Activated naive CD4-positive, alpha-beta T cell treated with anti-CD3 and anti-CD28 coated beads, Interleukin-2, amount 50 U/mL, for 72 hours (primary cell): ENCODE measurements around the gene MYOZ2. TPM values are rescaled to one million over a fixed set of nuclear protein-coding genes. Genes with fewer than 3 reads are reported as not detected.
"Not testable (repeated sequence)": the region's sequence is repeated elsewhere in the genome, so short reads cannot be mapped to it uniquely, and the experiment has no call there.

ENCODE experiments used
- ATAC-seq, 2 donors: fragments of 150-1000 bp; cut with Tn5 transposase; 2 replicates each; pipeline ENCODE4 v1.10.0; 2021; ENCODE audit warnings: mild to moderate bottlenecking in 2 of 2, moderate library complexity in 2 of 2
- DNase-seq, 2 donors: peaks; one replicate each; pipeline ENCODE4 v3.0.0; 2021 to 2022; ENCODE audit warnings: low spot score in 2 of 2
- H3K27ac Mint-ChIP-seq, 2 donors: one replicate each; pipeline ENCODE4 v1.8.0; 2022; ENCODE audit warnings: mild to moderate bottlenecking in 2 of 2, mixed read lengths in 2 of 2
- H3K36me3 Mint-ChIP-seq, 2 donors: one replicate each; pipeline ENCODE4 v1.8.0; 2022; ENCODE audit warnings: mixed read lengths in 2 of 2
- H3K9me3 Mint-ChIP-seq, 2 donors: one replicate each; pipeline ENCODE4 v1.8.0; 2022; ENCODE audit warnings: mixed read lengths in 2 of 2
- total RNA-seq, 2 donors: library from RNA; stranded (reverse); gene quantifications; one replicate each; pipeline ENCODE4 v1.2.3, GENCODE V29; 2022

Gene MYOZ2
- total RNA-seq, 2 donors from 2014 or later = not detected

DNA sequence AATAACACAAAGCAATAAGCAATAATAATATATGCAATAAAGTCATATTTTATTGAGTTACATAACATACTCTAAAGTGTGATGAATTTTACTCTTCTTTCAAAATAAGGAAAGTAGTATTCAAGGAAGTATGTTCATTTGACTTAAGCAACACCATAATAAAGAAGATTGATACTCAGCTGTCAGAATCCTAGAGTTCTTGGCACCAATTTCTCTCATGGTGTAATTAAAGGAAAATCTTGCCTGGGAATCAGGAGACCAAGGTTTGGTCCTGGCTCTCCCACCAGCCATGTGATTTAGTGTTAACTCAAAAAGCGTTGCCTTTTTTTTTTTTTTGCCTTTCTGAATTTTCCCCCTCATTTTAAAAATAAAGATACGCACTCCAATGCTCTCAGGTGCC is 17.1 kb downstream of the MYOZ2 start:
- H3K27ac Mint-ChIP-seq = no peak overlapping the region
- H3K36me3 Mint-ChIP-seq = no peaks in the 10 kb centered on the region
- no peak for DNase-seq
- ATAC-seq = no peak
- H3K9me3 Mint-ChIP-seq = no peaks in the 10 kb centered on the region

DNA sequence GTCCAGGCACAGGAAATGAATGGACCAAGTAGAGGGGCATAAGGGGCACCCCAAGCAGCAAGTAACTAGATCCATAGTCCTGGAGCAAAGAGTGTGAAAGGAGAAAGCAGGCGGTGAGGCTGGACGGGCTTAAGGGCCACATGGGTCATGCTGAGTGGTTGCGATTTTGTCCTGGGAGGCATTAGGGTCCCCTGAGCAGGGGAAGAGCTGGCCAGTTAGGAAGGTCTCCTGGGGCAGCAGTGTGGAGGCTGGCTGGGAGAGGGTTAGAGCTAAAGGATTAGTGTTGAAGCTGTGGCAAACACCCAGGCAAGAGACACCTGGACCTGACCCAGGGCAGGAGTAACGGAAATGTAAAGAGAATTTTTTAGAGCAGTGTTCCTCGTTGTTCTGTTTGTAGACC is 26.5 kb downstream of the MYOZ2 start:
- no peak for ATAC-seq
- Mint-ChIP-seq H3K9me3 (peaks cover 0 to 5% of the 10 kb centered on the region in 2 donors), H3K27ac (no peak overlapping the region), H3K36me3 (no peaks in the 10 kb centered on the region)
- DNase-seq = no peak

DNA sequence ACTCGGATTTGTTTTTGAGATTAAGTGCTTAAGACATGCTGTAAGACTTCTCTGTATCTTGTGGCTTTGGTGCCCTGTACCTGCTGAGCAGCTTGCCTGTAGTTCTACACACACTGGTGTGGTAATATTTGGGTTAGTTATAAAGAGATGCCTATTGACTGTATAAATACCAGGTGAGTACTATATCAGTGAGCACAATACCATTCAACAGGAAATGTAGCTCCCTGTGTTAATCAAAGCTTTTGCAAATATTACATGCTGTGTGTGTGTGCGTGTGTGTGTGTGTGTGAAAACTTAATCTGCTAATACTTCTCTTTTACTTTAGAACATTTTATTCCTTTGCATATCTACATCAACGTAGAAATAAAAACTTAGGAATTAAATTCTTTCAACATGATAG is 30.1 kb downstream of the MYOZ2 start:
- H3K9me3 Mint-ChIP-seq = peaks cover 0 to 5% of the 10 kb centered on the region in 2 donors
- no peak overlapping the region for H3K27ac Mint-ChIP-seq
- ATAC-seq (no peak), DNase-seq (no peak)
- H3K36me3 Mint-ChIP-seq = no peaks in the 10 kb centered on the region

DNA sequence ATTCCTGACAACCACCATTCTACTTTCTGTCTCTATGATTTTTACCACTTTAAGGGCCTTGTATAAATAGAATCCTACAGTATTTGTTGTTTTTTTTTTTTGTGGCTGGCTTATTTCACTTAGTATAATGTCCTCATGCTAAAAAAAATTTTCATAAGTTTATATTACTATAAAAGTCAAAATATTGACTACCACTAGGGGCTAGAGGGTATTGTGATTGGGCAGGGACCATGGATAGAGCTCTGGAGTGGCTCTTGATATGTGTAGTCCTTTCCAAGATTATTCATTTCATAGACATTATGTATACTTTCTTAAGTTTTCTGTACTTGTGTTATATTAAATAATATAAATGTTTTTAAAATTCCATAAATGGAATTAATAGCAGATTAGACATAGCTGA is 34.6 kb downstream of the MYOZ2 start:
- ATAC-seq (no peak), DNase-seq (no peak)
- H3K27ac Mint-ChIP-seq = no peak overlapping the region
- H3K36me3 Mint-ChIP-seq = no peaks in the 10 kb centered on the region
- H3K9me3 Mint-ChIP-seq = peaks cover 0 to 5% of the 10 kb centered on the region in 2 donors

DNA sequence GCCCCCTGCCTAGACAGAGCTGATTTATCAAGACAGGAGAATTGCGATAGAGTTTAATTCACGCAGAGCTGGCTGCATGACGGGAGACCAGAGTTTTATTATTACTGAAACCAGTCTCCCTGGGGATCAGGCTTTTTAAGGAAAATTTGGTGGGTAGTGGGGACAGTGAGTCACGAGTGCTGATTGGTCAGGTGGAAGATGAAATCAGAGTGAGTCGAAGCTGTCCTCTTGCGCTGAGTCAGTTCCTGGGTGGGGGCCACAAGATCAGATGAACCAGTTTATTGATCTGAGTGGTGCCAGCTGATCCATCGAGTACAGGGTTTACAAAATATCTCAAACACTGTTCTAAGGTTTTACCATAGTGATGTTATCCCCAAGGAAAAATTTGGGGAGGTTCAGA is 36.6 kb downstream of the MYOZ2 start:
- no peaks in the 10 kb centered on the region for H3K36me3 Mint-ChIP-seq
- no peaks in the 10 kb centered on the region for H3K9me3 Mint-ChIP-seq
- ATAC-seq (peak in 1 of 2 donors; percentile 32), DNase-seq (no peak)
- H3K27ac Mint-ChIP-seq = no peak overlapping the region

DNA sequence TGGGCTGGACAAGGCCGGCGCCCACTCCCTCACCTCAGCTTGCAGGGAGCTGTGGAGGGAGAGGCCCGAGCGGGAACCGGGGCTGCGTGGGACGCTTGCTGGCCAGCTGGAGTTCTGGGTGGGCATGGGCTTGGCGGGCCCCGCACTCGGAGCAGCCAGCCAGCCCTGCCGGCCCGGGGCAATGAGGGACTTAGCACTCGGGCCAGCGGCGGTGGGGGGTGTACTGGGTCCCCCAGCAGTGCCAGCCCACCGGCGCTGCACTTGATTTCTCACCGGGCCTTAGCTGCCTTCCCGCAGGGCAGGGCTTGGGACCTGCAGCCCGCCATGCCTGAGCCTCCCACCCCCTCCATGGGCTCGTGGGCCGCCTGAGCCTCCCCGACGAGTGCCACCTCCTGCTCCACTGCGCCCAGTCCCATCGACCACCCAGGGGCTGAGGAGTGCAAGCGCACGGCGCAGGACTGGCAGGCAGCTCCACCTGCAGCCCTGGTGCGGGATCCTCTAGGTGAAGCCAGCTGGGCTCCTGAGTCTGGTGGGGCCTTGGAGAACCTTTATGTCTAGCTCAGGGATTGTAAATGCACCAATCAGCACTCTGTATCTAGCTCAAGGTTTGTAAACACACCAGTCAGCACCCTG is 38.2 kb downstream of the MYOZ2 start:
- not testable (repeated sequence) for DNase-seq, ATAC-seq, H3K9me3 Mint-ChIP-seq

DNA sequence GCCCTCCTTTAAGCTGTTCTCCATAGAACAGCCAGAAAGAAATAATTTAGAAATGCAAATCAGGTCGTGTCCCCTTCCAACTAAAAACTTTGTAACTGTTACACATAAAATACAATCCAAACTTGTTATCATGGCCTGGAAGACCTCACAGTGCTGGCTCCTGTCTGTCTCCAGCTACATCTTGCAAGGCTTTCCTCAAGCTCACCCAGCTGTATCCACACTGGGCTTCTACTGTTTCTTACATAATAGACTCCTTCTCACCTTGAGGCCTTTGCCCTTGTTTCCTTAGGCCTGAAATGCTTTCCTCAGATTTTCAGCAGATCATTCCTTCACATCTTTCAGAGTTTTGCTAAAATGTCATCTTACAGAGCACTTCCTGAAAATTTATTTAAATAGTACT is 43.4 kb downstream of the MYOZ2 start:
- DNase-seq (no peak), ATAC-seq (no peak)
- Mint-ChIP-seq H3K36me3 (no peaks in the 10 kb centered on the region), H3K27ac (no peak overlapping the region), H3K9me3 (no peaks in the 10 kb centered on the region)

More for the DNA sequence above, 38.2 kb downstream of the MYOZ2 start:
- not testable (repeated sequence) for H3K27ac Mint-ChIP-seq, H3K36me3 Mint-ChIP-seq

DNA sequence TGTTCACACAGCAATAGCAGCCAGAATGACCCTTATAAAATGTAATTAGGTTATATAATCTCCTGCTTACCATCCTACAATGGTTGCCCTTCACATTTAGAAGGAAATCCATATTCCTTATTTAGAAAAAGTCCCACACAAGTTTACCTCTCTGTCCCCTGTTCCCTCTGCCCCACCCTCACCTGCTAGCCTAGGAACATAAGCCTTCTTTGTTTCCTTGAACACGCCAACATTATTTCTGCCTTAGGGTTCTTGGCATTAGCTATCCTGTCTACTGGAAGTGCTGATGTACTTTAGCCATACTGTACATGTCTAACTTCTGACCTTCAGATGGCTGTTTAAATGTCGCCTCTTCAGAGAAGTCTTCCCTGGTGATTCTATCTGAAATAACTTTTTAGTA is 48.5 kb downstream of the MYOZ2 start:
- no peak for ATAC-seq

DNA sequence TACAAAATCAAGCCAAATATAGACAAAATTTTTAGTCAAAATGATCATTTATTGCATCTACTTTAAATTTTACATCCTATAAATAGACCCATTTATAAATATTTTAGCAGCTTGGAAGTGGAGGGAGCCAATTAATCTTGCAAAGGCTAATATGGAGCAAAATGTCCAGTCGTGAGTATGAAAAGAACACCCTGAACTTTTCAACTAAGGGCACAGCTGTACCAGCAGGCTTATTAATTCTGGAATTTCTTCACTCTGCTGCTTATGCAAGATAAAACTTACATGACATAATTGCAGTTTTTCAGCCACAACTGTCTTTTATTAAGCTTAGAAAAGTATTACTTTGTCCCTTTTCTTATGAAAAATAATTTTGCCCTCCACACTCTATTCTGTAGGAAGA is 54.0 kb downstream of the MYOZ2 start:
- no peaks in the 10 kb centered on the region for H3K36me3 Mint-ChIP-seq
- ATAC-seq = no peak
- no peak for DNase-seq
- no peak overlapping the region for H3K27ac Mint-ChIP-seq
- no peaks in the 10 kb centered on the region for H3K9me3 Mint-ChIP-seq

More for the DNA sequence above, 48.5 kb downstream of the MYOZ2 start:
- DNase-seq = no peak
- no peak overlapping the region for H3K27ac Mint-ChIP-seq
- H3K9me3 Mint-ChIP-seq = no peaks in the 10 kb centered on the region
- H3K36me3 Mint-ChIP-seq = no peaks in the 10 kb centered on the region

DNA sequence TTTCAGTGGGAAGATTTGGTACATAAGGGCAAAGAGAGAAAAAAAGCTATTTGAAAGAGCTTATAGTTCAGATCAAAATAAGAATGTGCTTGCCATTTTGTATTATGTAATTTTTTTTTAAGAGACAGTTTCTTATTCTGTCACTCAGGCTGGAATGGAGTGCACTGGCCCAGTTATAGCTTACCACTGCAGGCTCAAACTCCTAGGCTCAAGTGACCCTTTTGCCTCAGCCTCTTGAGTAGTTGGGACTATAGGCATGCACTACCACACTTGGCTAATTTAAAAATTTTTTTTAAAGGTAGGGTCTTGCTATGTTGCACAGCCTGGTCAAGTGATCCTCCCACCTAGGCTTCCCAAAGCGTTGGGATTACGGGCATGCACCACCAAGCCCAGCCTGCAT is 54.7 kb downstream of the MYOZ2 start:
- no peak for ATAC-seq
- H3K9me3 Mint-ChIP-seq = no peaks in the 10 kb centered on the region
- no peak for DNase-seq
- H3K36me3 Mint-ChIP-seq = no peaks in the 10 kb centered on the region
- no peak overlapping the region for H3K27ac Mint-ChIP-seq

DNA sequence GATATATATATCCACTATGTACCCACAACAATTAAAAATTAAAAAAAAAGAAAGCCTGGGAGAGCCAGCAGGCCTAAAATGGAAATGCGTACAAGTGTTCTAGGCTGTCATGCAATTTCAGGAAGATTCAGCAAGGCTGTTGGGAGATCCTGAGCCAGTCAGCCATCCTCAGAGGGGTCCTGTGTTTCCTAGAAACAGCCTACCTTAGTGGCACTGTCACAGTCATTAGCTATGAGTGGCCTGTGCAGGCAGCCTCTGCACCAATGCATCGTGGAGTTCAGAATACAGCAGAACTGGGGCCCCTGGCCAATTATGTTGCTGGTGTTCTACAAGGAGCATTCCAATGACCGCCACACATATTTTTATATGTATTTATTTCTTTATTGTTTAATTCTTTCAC is 55.9 kb downstream of the MYOZ2 start:
- no peaks in the 10 kb centered on the region for H3K36me3 Mint-ChIP-seq
- no peak for ATAC-seq
- no peak overlapping the region for H3K27ac Mint-ChIP-seq
- DNase-seq = no peak
- H3K9me3 Mint-ChIP-seq = no peaks in the 10 kb centered on the region

DNA sequence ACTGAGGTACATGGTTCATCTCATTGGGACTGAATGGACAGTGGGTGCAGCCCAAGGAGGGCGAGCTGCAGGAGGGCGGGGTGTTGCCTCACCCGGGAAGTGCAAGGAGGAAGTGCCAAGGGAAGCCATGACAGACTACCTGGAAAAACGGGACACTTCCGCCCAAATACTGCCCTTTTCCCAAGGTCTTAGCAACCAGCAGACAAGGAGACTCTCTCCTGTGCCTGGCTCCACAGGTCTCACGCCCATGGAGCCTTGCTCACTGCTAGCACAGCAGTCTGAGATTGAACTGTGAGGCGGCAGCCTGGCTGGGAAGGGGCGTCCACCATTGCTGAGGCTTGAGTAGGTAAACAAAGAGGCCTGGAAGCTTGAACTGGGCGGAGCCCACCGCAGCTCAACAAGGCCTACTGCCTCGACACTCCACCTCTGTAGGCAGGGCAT is 62.2 kb downstream of the MYOZ2 start:
- Mint-ChIP-seq H3K36me3 (peaks cover 7 to 19% of the 10 kb centered on the region in 2 donors), H3K27ac (no peak overlapping the region), H3K9me3 (peaks cover 0 to 18% of the 10 kb centered on the region in 2 donors)
- ATAC-seq (no peak), DNase-seq (no peak)

DNA sequence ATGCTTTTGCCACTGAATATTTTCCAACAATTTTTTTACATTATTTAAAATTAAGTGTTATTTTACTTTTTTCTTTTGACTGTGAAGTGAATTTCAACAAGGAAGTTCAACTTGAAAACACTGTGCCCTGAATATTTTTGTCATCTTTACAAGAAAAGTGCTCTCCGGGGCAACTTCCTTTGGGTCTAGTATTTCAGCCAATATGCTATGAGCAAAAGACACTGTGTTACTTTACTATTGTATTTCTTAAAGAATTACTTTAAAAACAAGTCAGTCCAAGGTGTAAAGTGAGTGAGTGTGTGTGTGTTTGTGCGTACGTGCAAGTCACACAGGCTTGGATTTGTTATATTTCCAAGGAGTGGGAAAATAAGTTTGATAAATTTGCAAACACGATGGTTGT is 69.3 kb downstream of the MYOZ2 start:
- Mint-ChIP-seq H3K36me3 (peaks cover 0 to 9% of the 10 kb centered on the region in 2 donors), H3K9me3 (peaks cover 0 to 11% of the 10 kb centered on the region in 2 donors), H3K27ac (no peak overlapping the region)
- ATAC-seq = no peak
- no peak for DNase-seq

DNA sequence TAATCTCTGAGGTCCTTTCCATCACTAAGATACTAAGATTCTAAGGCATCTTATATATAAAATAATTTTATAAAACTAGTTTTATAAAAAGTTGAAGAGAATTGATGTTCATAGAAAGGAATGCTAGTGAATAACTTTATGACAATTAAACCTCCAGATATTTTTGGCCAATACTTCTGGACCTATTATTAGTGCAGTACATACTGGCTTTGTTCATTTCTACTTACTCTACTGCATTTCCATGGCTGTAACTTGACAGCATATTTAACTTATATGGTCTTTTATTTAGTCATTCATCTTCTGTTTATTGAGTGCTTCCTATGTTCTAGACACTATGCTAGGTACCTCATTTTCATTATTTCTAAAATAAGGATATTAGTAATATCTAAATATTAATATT is 70.1 kb downstream of the MYOZ2 start:
- Mint-ChIP-seq H3K36me3 (peaks cover 3 to 9% of the 10 kb centered on the region in 2 donors), H3K27ac (no peak overlapping the region)

DNA sequence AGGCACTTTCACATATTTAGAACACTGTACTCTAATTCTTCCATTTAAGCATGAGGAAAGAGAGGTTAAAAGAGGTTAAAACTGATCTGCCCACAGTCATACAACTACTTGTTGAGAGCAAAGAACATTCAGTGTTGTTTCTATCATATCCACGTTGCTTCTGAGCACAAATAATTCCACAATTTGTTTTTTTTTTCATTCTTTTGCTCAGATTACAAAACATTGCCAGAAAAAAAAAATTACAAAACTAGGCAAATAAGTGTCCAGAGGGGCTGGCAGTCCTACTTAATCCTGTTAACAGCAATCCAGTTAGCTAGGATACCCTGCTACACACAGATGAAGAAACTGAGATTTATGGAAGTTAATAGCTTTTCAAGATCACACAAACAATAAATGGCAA is 70.5 kb downstream of the MYOZ2 start:
- ATAC-seq (no peak), DNase-seq (no peak)
- H3K27ac Mint-ChIP-seq = no peak overlapping the region
- H3K9me3 Mint-ChIP-seq = peaks cover 0 to 5% of the 10 kb centered on the region in 2 donors
- peaks cover 8 to 9% of the 10 kb centered on the region in 2 donors for H3K36me3 Mint-ChIP-seq

More for the DNA sequence above, 70.1 kb downstream of the MYOZ2 start:
- DNase-seq (no peak), ATAC-seq (no peak)
- H3K9me3 Mint-ChIP-seq = peaks cover 0 to 5% of the 10 kb centered on the region in 2 donors

DNA sequence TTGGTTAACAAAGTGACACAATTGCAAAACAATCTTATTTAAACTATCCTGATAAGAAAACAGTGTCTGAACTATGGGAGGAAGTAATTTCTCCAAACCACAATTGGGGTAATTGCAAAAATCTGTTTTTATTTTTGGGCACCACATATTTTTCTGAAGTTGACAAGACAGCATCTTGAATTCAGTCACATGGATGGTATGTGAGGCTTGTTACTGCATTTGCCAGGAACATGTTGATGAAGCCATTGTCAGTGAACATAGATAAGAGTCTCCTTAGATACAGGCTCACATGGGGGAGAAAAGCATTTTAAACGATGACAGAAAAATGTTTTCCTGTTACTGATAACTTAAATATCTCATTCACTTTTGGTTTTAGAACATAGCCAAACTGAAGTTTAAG is 71.4 kb downstream of the MYOZ2 start:
- peaks cover 0 to under 1% of the 10 kb centered on the region in 2 donors for H3K9me3 Mint-ChIP-seq
- H3K27ac Mint-ChIP-seq = no peak overlapping the region
- ATAC-seq (no peak), DNase-seq (no peak)
- H3K36me3 Mint-ChIP-seq = peaks cover 12 to 15% of the 10 kb centered on the region in 2 donors

DNA sequence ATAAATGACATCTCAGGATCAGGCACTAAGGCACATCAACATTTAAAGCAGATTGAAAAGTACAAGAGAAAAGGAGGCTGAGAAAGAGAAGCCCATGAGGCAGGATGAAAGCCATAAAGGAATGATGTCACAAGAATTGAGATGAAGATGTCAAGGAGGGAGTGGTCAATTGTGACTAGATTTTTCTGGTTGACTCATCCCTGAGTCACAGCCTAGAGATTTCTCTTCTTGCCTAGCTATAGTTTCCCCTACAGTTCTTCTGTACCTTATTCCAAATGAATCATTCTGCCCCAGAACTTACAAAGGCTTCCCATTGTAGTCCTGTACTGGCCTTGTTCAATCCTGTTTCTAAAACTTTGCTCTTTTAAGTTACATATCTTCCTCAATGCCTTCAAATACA is 73.4 kb downstream of the MYOZ2 start:
- DNase-seq = peak in 1 of 2 donors; percentile 58
- H3K9me3 Mint-ChIP-seq = no peaks in the 10 kb centered on the region
- H3K36me3 Mint-ChIP-seq = peaks cover 11 to 24% of the 10 kb centered on the region in 2 donors
- peak overlapping the region; percentile 31 to 78 for H3K27ac Mint-ChIP-seq
- peak; percentile 60 to 63 for ATAC-seq

DNA sequence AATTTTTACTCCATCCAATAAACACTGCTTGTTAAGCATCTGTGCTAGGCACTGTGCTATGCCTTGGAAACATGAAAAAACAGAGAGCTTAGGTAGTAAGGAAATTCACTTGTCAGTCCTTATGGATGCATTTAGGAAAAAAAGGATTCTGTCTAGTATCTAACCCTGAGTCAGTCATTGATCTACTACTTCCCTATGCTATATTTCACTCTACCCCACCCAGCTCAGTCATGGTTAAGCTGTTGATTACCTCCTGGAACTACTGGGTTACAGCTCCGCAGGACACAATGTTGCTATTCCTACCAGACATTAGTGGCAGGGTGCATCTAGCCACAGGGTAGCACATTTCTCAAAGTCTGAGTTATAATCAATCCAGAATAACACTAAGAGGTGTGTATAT is 74.0 kb downstream of the MYOZ2 start:
- no peaks in the 10 kb centered on the region for H3K9me3 Mint-ChIP-seq
- peaks cover 11 to 24% of the 10 kb centered on the region in 2 donors for H3K36me3 Mint-ChIP-seq
- DNase-seq (no peak), ATAC-seq (no peak)
- peak overlapping the region; percentile 31 to 78 for H3K27ac Mint-ChIP-seq
